Lung (tissue), 12 donors: ENCODE results near the gene VARS2. TPM values are rescaled to one million over a fixed set of nuclear protein-coding genes. Genes with fewer than 3 reads are reported as not detected.

Experiments used
- ATAC-seq: fragments of 200-7000 bp; cut with Tn5 transposase; one replicate; pipeline ENCODE4 v1.9.1; 2020; ENCODE audit warnings: moderate number of reproducible peaks; ENCODE audit not compliant: insufficient read depth, low FRiP score
- DNase-seq, 3 donors: peaks; one replicate each; pipeline ENCODE4 v3.0.0-alpha.2; 2013 to 2017
- H3K27ac ChIP-seq, 2 donors: one replicate each; pipeline ENCODE4 v1.5.1; 2013; ENCODE audit warnings: mild to moderate bottlenecking in 2 of 2, moderate library complexity in 2 of 2, control low read depth in 1 of 2, inconsistent platforms in 1 of 2, low read depth in 1 of 2, low read length in 1 of 2
- H3K27me3 ChIP-seq, 3 donors: one replicate each; pipeline ENCODE4 v1.5.1; 2013; ENCODE audit warnings: low read length in 2 of 3; ENCODE audit not compliant: control insufficient read depth in 3 of 3, insufficient read depth in 3 of 3
- H3K36me3 ChIP-seq, 4 donors: one replicate each; pipeline ENCODE4 v1.5.1; 2013; ENCODE audit warnings: low read length in 4 of 4, mild to moderate bottlenecking in 1 of 4, moderate library complexity in 1 of 4; ENCODE audit not compliant: control insufficient read depth in 4 of 4, insufficient read depth in 4 of 4
- H3K4me1 ChIP-seq, 5 donors: one replicate each; pipeline ENCODE4 v1.5.1; 2013; ENCODE audit warnings: low read length in 5 of 5, mild to moderate bottlenecking in 2 of 5, moderate library complexity in 1 of 5; ENCODE audit not compliant: control insufficient read depth in 5 of 5, insufficient read depth in 5 of 5
- H3K4me3 ChIP-seq: one replicate; pipeline ENCODE4 v1.5.1; 2013; ENCODE audit warnings: mild to moderate bottlenecking, control low read depth, moderate library complexity
- H3K9ac ChIP-seq, 2 donors: one replicate each; pipeline ENCODE4 v1.5.1; 2013; ENCODE audit warnings: low read length in 2 of 2, control low read depth in 1 of 2; ENCODE audit not compliant: insufficient read depth in 1 of 2
- H3K9me3 ChIP-seq, 4 donors: one replicate each; pipeline ENCODE4 v1.5.1; 2013; ENCODE audit warnings: low read length in 3 of 4, mild to moderate bottlenecking in 1 of 4, moderate library complexity in 1 of 4; ENCODE audit not compliant: control insufficient read depth in 4 of 4, insufficient read depth in 3 of 4
- WGBS, 2 donors: extraction: QIAGEN DNeasy Blood & Tissue Kit; methylation state at CpG; one replicate each; pipeline ENCODE4 v1.1.7; 2013; 5-methylcytosine and 5-hydroxymethylcytosine counted together
- polyA plus RNA-seq, 2 donors: library from polyadenylated mRNA; stranded (reverse); fragments of 200-250 nt; gene quantifications; one replicate each; pipeline ENCODE4 v1.2.1, GENCODE V29; 2013
- total RNA-seq, 2 donors: library from RNA; depleted of rRNA in 1 of 2; stranded (reverse); fragments of >200 nt in 1 of 2; gene quantifications; one replicate each; pipeline ENCODE4 v1.2.1, GENCODE V29; 2014 to 2021
- TF ChIP-seq, protein P1 (sequence below): IDR thresholded peaks from 2 replicates; pipeline ENCODE4 v1.5.1; 2012; ENCODE audit warnings: mild to moderate bottlenecking; ENCODE audit errors: control extremely low read depth, extremely low read depth
- donor health status: control.
- donor health status: control.
- donor health status: Bipolar disorder and iron deficiency.
- donor health status: healthy.
- donor health status: DM: yes; HTN: yes; CAD: no.

Gene VARS2
- total and polyA plus RNA-seq, 4 donors, result 17.4 to 38.4 (median 25.5) TPM

DNA sequence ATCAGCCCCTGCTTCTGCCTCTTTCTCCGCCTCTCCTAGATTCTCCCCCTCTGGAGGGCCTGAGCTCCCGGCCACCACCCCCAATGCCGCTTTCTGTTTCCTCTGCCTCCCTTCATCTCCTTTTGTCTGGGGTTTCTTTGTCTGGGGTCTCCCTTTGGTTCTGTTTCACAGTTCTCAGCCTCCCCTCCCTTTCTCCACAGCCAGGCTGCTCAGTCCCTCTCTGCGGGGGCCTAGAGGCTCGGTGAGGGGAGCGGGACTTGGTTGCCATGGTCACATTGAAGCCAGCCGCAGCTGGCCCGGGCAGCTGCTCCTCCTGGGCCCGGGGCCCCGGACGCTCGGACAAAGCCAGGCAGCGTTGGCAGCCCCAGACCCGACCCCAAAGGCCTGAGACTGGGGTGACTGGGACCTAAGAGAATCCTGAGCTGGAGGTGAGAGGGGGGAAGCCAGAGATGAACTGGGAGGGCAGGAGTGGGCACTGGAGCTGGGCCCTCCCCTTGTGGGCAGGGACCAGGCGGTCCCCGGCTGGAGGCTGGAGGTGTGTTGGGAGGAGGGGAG, 33.3 kb upstream of the VARS2 start:
- Histone ChIP-seq H3K9me3 (no peaks in the 10 kb centered on the region), H3K4me3 (no peak overlapping the region), H3K27ac (no peak overlapping the region), H3K36me3 (no peaks in the 10 kb centered on the region), H3K4me1 (peaks cover 3 to 62% (median 28%) of the 10 kb centered on the region in 5 donors), H3K9ac (no peak overlapping the region), H3K27me3 (no peaks in the 10 kb centered on the region)
- ATAC-seq (no peak), DNase-seq (peak; percentile 66 to 78 (median 74))
- WGBS, 2 donors, result 86% methylated on average over 16 of the region's 16 CpGs
- TF ChIP-seq, protein P1, sequence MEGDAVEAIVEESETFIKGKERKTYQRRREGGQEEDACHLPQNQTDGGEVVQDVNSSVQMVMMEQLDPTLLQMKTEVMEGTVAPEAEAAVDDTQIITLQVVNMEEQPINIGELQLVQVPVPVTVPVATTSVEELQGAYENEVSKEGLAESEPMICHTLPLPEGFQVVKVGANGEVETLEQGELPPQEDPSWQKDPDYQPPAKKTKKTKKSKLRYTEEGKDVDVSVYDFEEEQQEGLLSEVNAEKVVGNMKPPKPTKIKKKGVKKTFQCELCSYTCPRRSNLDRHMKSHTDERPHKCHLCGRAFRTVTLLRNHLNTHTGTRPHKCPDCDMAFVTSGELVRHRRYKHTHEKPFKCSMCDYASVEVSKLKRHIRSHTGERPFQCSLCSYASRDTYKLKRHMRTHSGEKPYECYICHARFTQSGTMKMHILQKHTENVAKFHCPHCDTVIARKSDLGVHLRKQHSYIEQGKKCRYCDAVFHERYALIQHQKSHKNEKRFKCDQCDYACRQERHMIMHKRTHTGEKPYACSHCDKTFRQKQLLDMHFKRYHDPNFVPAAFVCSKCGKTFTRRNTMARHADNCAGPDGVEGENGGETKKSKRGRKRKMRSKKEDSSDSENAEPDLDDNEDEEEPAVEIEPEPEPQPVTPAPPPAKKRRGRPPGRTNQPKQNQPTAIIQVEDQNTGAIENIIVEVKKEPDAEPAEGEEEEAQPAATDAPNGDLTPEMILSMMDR, result no peak

DNA sequence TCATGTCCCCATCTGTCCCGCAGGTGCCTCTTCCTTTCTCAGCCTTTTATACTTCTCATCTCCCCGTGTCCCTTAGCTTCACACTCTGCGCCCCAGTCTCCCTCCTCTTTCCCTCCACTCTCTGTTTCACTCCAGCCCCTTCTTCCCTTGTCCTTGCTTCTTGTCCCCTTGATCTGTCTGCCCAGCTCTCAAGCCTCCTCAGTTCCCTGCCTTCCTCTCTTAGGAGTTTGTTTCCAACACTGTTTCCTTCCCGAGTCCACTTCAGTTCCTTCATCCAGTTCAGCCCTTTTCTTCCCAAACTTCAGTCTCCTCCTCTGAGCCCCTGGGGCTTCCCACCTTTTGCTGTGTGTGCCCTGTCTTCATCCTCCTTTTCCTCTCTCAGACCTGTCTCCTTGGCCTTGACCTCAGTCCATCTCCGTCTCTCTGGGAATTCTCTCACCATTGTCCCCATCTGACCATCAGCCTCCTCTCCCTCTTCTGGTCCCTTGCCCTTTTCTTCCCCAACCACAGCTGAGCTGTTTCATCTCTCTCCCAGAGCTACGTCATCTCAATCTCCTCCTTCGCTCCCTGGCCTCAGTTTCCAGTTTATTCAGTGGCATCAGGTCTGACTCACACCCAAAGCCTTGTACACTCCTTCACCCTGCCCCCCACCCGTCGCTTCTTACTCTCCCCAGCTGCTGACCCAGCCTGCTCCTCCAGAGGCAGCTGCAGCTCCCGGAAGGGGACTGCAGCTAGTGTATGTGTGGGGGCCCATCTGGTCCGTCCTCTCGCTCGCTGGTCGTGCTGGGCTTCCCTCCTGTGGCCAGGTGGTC, 32.4 kb upstream of the VARS2 start:
- no peaks in the 10 kb centered on the region for H3K36me3 ChIP-seq
- WGBS, 2 donors, result 78 to 88% methylated on average over 14 of the region's 14 CpGs

DNA sequence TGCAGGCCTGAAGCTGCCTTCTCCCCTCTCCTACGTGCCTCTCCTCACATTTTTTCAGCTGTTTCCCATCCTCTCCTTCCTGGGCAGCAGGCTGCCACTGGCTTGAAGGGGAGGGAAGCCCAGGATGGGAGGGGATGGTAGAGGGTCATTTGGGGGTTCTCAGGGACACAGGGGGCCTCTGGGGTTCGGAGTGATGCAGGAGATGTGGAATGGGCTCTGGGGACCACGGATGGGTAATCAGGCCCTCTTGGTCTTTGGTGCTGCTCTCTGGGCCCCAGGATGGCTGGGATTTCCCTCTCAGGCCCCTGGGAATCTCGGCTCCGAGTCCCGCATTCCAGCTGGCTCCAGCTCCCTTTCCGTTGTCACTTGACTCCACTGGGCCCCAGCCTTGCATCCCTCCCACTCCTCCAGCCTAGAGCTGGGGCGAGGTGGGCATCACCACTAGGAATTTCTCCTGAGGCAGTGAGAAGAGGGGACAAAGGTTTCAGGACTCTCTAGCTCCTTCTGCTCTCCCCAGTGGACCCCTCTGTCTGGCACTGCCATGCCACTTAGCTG, 31.8 kb upstream of the VARS2 start:
- Histone ChIP-seq H3K36me3 (no peaks in the 10 kb centered on the region), H3K4me3 (no peak overlapping the region), H3K9me3 (no peaks in the 10 kb centered on the region), H3K27ac (peak overlapping the region in 1 of 2 donors; percentile 79), H3K9ac (peak overlapping the region in 1 of 2 donors; percentile 34), H3K27me3 (no peaks in the 10 kb centered on the region), H3K4me1 (peaks cover 3 to 69% (median 34%) of the 10 kb centered on the region in 5 donors)
- TF ChIP-seq, protein P1, result no peak
- DNase-seq, result peak; percentile 74 to 81 (median 75)
- no peak for ATAC-seq
- 58 to 77% methylated on average over 8 of the region's 8 CpGs for WGBS, 2 donors

More for the DNA sequence above, 32.4 kb upstream of the VARS2 start:
- H3K9me3 ChIP-seq, result no peaks in the 10 kb centered on the region
- peak overlapping the region in 1 of 2 donors; percentile 34 for H3K9ac ChIP-seq
- H3K4me1 ChIP-seq, result peaks cover 3 to 65% (median 33%) of the 10 kb centered on the region in 5 donors
- no peaks in the 10 kb centered on the region for H3K27me3 ChIP-seq
- H3K27ac ChIP-seq, result peak overlapping the region in 1 of 2 donors; percentile 79
- H3K4me3 ChIP-seq, result no peak overlapping the region
- TF ChIP-seq, protein P1, result no peak
- DNase-seq (peak; percentile 40 to 62 (median 60)), ATAC-seq (no peak)
